DND-41 (cell line): ENCODE results near the gene TRAF3IP1.

Source experiments
- EZH2 ChIP-seq: IDR thresholded peaks from 3 replicates; pipeline ENCODE4 v1.6.1; 2012; ENCODE audit warnings: borderline replicate concordance, low read depth, mild to moderate bottlenecking, moderate library complexity, low read length, inconsistent platforms; ENCODE audit not compliant: severe bottlenecking
- TF ChIP-seq, protein P1 (sequence below): IDR thresholded peaks from 2 replicates; pipeline ENCODE4 v1.5.1; 2012; ENCODE audit warnings: borderline replicate concordance, low read length, moderate library complexity, mild to moderate bottlenecking; ENCODE audit not compliant: poor library complexity, severe bottlenecking; ENCODE audit errors: extremely low read depth

DNA sequence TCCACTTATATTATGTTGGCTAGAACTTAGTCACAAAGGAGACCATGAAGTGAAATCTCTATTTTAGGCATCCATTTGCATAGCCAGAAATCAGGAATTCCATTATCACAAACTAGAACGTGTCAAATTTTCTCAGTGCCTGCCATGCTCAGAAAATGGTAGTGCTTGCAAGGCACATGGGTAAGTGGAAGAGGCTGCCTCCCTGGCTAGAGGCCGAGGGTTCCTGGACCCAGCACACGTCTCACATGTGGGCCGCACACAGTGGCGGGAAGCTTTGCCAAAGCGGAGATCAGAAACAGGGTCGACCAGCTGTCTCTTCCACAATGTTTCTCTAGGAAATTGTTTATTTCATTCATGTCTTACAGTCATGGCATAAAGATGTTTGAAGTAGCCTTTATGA is 42.3 kb downstream of the TRAF3IP1 start:
- TF ChIP-seq, protein P1, sequence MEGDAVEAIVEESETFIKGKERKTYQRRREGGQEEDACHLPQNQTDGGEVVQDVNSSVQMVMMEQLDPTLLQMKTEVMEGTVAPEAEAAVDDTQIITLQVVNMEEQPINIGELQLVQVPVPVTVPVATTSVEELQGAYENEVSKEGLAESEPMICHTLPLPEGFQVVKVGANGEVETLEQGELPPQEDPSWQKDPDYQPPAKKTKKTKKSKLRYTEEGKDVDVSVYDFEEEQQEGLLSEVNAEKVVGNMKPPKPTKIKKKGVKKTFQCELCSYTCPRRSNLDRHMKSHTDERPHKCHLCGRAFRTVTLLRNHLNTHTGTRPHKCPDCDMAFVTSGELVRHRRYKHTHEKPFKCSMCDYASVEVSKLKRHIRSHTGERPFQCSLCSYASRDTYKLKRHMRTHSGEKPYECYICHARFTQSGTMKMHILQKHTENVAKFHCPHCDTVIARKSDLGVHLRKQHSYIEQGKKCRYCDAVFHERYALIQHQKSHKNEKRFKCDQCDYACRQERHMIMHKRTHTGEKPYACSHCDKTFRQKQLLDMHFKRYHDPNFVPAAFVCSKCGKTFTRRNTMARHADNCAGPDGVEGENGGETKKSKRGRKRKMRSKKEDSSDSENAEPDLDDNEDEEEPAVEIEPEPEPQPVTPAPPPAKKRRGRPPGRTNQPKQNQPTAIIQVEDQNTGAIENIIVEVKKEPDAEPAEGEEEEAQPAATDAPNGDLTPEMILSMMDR = no peak
- TF ChIP-seq EZH2 = no peak
